MCF 10A (cell line): ENCODE measurements around the gene BNIP3. TPM values are rescaled to one million over a fixed set of nuclear protein-coding genes. Genes with fewer than 3 reads are reported as not detected.

Experiments used
- BruUV-seq: library from RNA; stranded (reverse); fragments of 400-500 nt; replicated peaks from 2 replicates; lab custom pipeline; 2021; lab: Mats Ljungman, UMichigan
- CTCF ChIA-PET: fragments of 300-600 bp; sonication (Branson Sonifier 250); formaldehyde crosslinking; extraction: SDS; loops from one replicate; lab custom pipeline; 2021; ENCODE audit warnings: antibody characterized with exemption, inconsistent platforms; lab: Yijun Ruan, JAX
- POLR2A ChIA-PET: fragments of 300-600, 350-650 bp; sonication (Branson Sonifier 250); formaldehyde crosslinking; extraction: SDS; loops from one replicate; lab custom pipeline; 2020; ENCODE audit warnings: antibody characterized with exemption, inconsistent platforms; lab: Yijun Ruan, JAX
- DNase-seq: peaks from one replicate; pipeline ENCODE4 v3.0.0-alpha.2; 2018; ENCODE audit not compliant: unreplicated experiment
- H3K27ac Mint-ChIP-seq: one replicate; pipeline ENCODE4 v1.8.0; 2022; ENCODE audit warnings: mild to moderate bottlenecking, low read depth, mixed read lengths; ENCODE audit not compliant: unreplicated experiment
- H3K27me3 Mint-ChIP-seq: one replicate; pipeline ENCODE4 v1.8.0; 2022; ENCODE audit warnings: mixed read lengths; ENCODE audit not compliant: insufficient read depth, unreplicated experiment
- H3K36me3 Mint-ChIP-seq: one replicate; pipeline ENCODE4 v1.8.0; 2022; ENCODE audit warnings: mild to moderate bottlenecking, moderate library complexity, mixed read lengths; ENCODE audit not compliant: insufficient read depth, unreplicated experiment
- H3K4me1 Mint-ChIP-seq: one replicate; pipeline ENCODE4 v1.8.0; 2022; ENCODE audit warnings: mixed read lengths; ENCODE audit not compliant: insufficient read depth, unreplicated experiment
- H3K4me3 Mint-ChIP-seq: one replicate; pipeline ENCODE4 v1.8.0; 2022; ENCODE audit warnings: mild to moderate bottlenecking, moderate library complexity, mixed read lengths; ENCODE audit not compliant: unreplicated experiment
- H3K9me3 Mint-ChIP-seq: one replicate; pipeline ENCODE4 v1.8.0; 2022; ENCODE audit warnings: mixed read lengths; ENCODE audit not compliant: unreplicated experiment
- CTCF ChIP-seq: fragments of 200-600 bp; IDR thresholded peaks from one replicate; pipeline ENCODE4 v1.8.0; 2022; ENCODE audit warnings: antibody characterized with exemption, mild to moderate bottlenecking; ENCODE audit not compliant: unreplicated experiment
- intact Hi-C: fragments of 100-400 bp; cut with micrococcal nuclease; formaldehyde crosslinking; loops from 2 replicates; pipeline ENCODE4 v1.14.1; 2022
- total RNA-seq: library from RNA; stranded (reverse); gene quantifications from 2 replicates; pipeline ENCODE4 v1.2.3, GENCODE V29; 2022

BNIP3 gene
- total RNA-seq, 1 experiment from 2014 or later: 47.0 TPM

GRCh38 chr10:132005147-132005546 is 23.4 kb upstream of the BNIP3 start:
- Mint-ChIP-seq H3K27ac (no peak overlapping the region), H3K27me3 (no peaks in the 10 kb centered on the region), H3K9me3 (no peaks in the 10 kb centered on the region), H3K4me1 (peaks cover 5% of the 10 kb centered on the region), H3K4me3 (no peak overlapping the region), H3K36me3 (peaks cover 7% of the 10 kb centered on the region)
- intact Hi-C loops: no loop called here
- ChIA-PET POLR2A (no interaction called here), CTCF (interaction anchor here (1.0 kb wide), 1 partner anchor 18 kb away, joined by 3 read pairs; no protein-coding TSS in a partner anchor)
- TF ChIP-seq CTCF: no peak
- BruUV-seq: no TSS peak
- DNase-seq: no peak

DNA sequence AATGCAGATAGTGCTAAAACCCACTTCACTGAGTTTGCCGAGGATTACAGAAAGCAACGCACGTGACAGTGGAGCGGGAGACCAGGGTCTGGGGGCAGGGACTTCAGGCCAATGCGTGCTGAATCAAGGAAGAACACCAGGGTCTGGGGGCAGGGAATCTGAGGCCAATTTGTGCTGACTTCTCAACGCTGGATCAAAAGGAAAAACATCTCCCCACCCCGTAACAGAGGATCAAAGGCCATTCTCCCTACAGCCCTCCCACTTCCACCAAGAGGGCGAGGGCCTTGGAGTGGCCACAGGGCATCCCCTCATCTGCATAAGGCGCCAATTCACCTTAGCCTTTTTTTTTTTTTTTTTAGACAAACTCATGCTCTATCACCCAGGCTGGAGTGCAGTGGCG is 22.3 kb upstream of the BNIP3 start:
- H3K9me3 Mint-ChIP-seq: no peaks in the 10 kb centered on the region
- peaks cover 5% of the 10 kb centered on the region for H3K4me1 Mint-ChIP-seq
- H3K27me3 Mint-ChIP-seq: no peaks in the 10 kb centered on the region
- peaks cover 7% of the 10 kb centered on the region for H3K36me3 Mint-ChIP-seq
- no peak for TF ChIP-seq CTCF
- no TSS peak for BruUV-seq
- no peak overlapping the region for H3K4me3 Mint-ChIP-seq
- no peak overlapping the region for H3K27ac Mint-ChIP-seq
- ChIA-PET CTCF (interaction anchor here (0.6 to 1.7 kb wide), 4 partner anchors 19 to 118 kb away, joined by 3 to 5 read pairs (median 3); no protein-coding TSS in a partner anchor), POLR2A (interaction anchor here (0.6 kb wide), 1 partner anchor 119 kb away, joined by 3 read pairs; no protein-coding TSS in a partner anchor)
- no peak for DNase-seq
- intact Hi-C loops: no loop called here

DNA sequence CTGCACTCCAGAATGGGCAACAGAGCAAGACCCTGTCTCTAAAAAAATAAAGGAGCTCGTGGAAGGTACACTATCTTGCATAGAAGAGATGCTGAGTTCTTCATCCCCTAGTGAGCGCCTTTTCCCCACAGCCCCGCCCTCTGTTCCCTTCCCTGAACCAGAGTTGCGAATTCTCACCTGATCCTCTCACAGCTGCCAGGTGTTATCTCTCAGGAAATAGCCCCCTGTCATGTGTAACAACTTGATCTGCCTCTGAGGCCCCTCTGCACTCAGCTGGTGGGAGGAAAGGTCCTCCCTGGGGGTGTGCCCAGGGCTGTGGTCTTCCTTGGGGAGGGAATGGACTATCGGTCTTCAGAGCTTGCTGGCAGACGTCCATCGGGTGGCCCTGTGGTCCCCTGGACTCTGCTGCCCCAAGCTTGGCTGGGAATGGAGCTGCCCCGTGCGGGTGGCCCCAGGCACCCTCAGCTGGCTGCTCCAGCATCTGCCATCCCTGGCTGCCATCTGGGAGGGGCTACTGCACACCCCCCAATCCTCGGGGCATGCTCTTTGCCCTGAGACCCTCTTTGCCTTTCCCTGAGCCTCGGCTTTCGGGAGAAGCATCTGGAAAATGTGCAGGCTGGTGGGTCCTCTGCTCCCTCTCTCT is 21.7 kb upstream of the BNIP3 start:
- H3K9me3 Mint-ChIP-seq: no peaks in the 10 kb centered on the region
- POLR2A ChIA-PET: interaction anchor here (0.6 kb wide), 1 partner anchor 118 kb away, joined by 3 read pairs; no protein-coding TSS in a partner anchor
- no peak overlapping the region for H3K27ac Mint-ChIP-seq
- no peak for TF ChIP-seq CTCF
- DNase-seq: no peak
- no peaks in the 10 kb centered on the region for H3K27me3 Mint-ChIP-seq
- CTCF ChIA-PET: interaction anchor here (0.9 to 1.7 kb wide), 2 partner anchors 19 to 118 kb away, joined by 3 to 5 read pairs; no protein-coding TSS in a partner anchor
- H3K4me3 Mint-ChIP-seq: no peak overlapping the region
- intact Hi-C loops: no loop called here
- no TSS peak for BruUV-seq
- peaks cover 7% of the 10 kb centered on the region for H3K36me3 Mint-ChIP-seq
- peaks cover 9% of the 10 kb centered on the region for H3K4me1 Mint-ChIP-seq

GRCh38 chr10:132002004-132002403 is 20.3 kb upstream of the BNIP3 start:
- CTCF ChIA-PET: no interaction called here
- POLR2A ChIA-PET: no interaction called here
- intact Hi-C loops: no loop called here

More at GRCh38 chr10:132002004-132002403, 20.3 kb upstream of the BNIP3 start:
- Mint-ChIP-seq H3K4me1 (peaks cover 18% of the 10 kb centered on the region), H3K27me3 (no peaks in the 10 kb centered on the region), H3K36me3 (peaks cover 7% of the 10 kb centered on the region), H3K27ac (no peak overlapping the region), H3K4me3 (no peak overlapping the region), H3K9me3 (no peaks in the 10 kb centered on the region)
- BruUV-seq: no TSS peak
- DNase-seq: no peak
- TF ChIP-seq CTCF: no peak
